Colonic mucosa (tissue), 4 donors: Measurements from ENCODE around the gene MATR3. TPM values are rescaled to one million over a fixed set of nuclear protein-coding genes. Genes with fewer than 3 reads are reported as not detected.

Experiments
- DNase-seq: peaks from one replicate; pipeline ENCODE4 v3.0.0-alpha.2; 2020
- H3K27ac ChIP-seq: fragments of 200-600 bp; one replicate; pipeline ENCODE4 v1.8.0; 2021
- H3K27me3 ChIP-seq: fragments of 200-600 bp; one replicate; pipeline ENCODE4 v1.8.0; 2021
- H3K36me3 ChIP-seq: fragments of 200-600 bp; one replicate; pipeline ENCODE4 v1.8.0; 2021
- H3K4me1 ChIP-seq: fragments of 200-600 bp; one replicate; pipeline ENCODE4 v1.8.0; 2021; ENCODE audit warnings: mild to moderate bottlenecking
- H3K4me3 ChIP-seq: fragments of 200-600 bp; one replicate; pipeline ENCODE4 v1.8.0; 2021
- H3K9ac ChIP-seq, 2 donors: one replicate each; pipeline ENCODE4 v1.7.0; 2013; ENCODE audit warnings: control low read depth in 2 of 2, low read depth in 2 of 2, low read length in 2 of 2
- H3K9me3 ChIP-seq: fragments of 200-600 bp; one replicate; pipeline ENCODE4 v1.8.0; 2021
- CTCF ChIP-seq: fragments of 200-600 bp; IDR thresholded peaks from one replicate; pipeline ENCODE4 v1.8.0; 2022; ENCODE audit warnings: antibody characterized with exemption, mild to moderate bottlenecking
- intact Hi-C: fragments of 100-400 bp; cut with DNase I; formaldehyde crosslinking; loops from one replicate; pipeline ENCODE4 v1.14.1; 2022
- total RNA-seq, 2 donors: library from RNA; stranded (reverse); fragmentation: NEBNext Ultra II Directional in 1 of 2; extraction: Animal tissue kit (Norgen Biotek cat#: 25700) in 1 of 2; gene quantifications; one replicate each; pipeline ENCODE4 v1.2.1, GENCODE V29; 2021
- donor health status: healthy.
- donor health status: DM: no; HTN: no; CAD: no.
- donor health status: DM: no; HTN: no; CAD: no.

Gene MATR3
- total RNA-seq, 2 donors from 2014 or later = 105 to 128 TPM

- peak overlapping the region; percentile 64 for H3K27ac ChIP-seq
- no peak for TF ChIP-seq CTCF
- H3K4me3 ChIP-seq = peak overlapping the region; percentile 33
- H3K9ac ChIP-seq = peak overlapping the region; percentile 44 to 97
- no peaks in the 10 kb centered on the region for H3K27me3 ChIP-seq
- intact Hi-C loops = no loop called here
- no peaks in the 10 kb centered on the region for H3K36me3 ChIP-seq
- H3K9me3 ChIP-seq = no peaks in the 10 kb centered on the region
- peaks cover 25% of the 10 kb centered on the region for H3K4me1 ChIP-seq
- DNase-seq = no peak
These were observed 20.3 kb upstream of the MATR3 start for GRCh38 chr5:139273322-139273571.

- peak overlapping the region; percentile 33 for H3K4me3 ChIP-seq
- peak; percentile 93 for DNase-seq
- intact Hi-C loops = no loop called here
- no peaks in the 10 kb centered on the region for H3K9me3 ChIP-seq
- H3K27ac ChIP-seq = peak overlapping the region; percentile 64
- H3K9ac ChIP-seq = peak overlapping the region; percentile 44 to 97
- peak; percentile 17 for TF ChIP-seq CTCF
- no peaks in the 10 kb centered on the region for H3K36me3 ChIP-seq
- H3K4me1 ChIP-seq = peaks cover 25% of the 10 kb centered on the region
- H3K27me3 ChIP-seq = no peaks in the 10 kb centered on the region
These were observed 19.8 kb upstream of the MATR3 start for GRCh38 chr5:139273572-139274289.

GRCh38 chr5:139275536-139275935 is 18.0 kb upstream of the MATR3 start:
- intact Hi-C loops = no loop called here
- peak overlapping the region; percentile 22 for H3K27ac ChIP-seq
- DNase-seq = no peak

GRCh38 chr5:139275956-139276355 is 17.6 kb upstream of the MATR3 start:
- no peaks in the 10 kb centered on the region for H3K27me3 ChIP-seq
- peak; percentile 57 for DNase-seq
- no peaks in the 10 kb centered on the region for H3K9me3 ChIP-seq
- H3K36me3 ChIP-seq = no peaks in the 10 kb centered on the region
- no peak for TF ChIP-seq CTCF
- H3K4me3 ChIP-seq = no peak overlapping the region
- peak overlapping the region in 1 of 2 donors; percentile 55 for H3K9ac ChIP-seq
- H3K27ac ChIP-seq = no peak overlapping the region
- intact Hi-C loops = no loop called here
- peaks cover 23% of the 10 kb centered on the region for H3K4me1 ChIP-seq

More at GRCh38 chr5:139275536-139275935, 18.0 kb upstream of the MATR3 start:
- TF ChIP-seq CTCF = no peak
- Histone ChIP-seq H3K9me3 (no peaks in the 10 kb centered on the region), H3K4me3 (no peak overlapping the region), H3K36me3 (no peaks in the 10 kb centered on the region), H3K9ac (peak overlapping the region in 1 of 2 donors; percentile 55), H3K27me3 (no peaks in the 10 kb centered on the region), H3K4me1 (peaks cover 25% of the 10 kb centered on the region)

GRCh38 chr5:139276426-139276825 is 17.1 kb upstream of the MATR3 start:
- H3K9ac ChIP-seq = peak overlapping the region in 1 of 2 donors; percentile 55
- no peaks in the 10 kb centered on the region for H3K27me3 ChIP-seq
- DNase-seq = no peak
- H3K4me1 ChIP-seq = peaks cover 19% of the 10 kb centered on the region
- H3K27ac ChIP-seq = no peak overlapping the region
- intact Hi-C loops = no loop called here
- no peaks in the 10 kb centered on the region for H3K36me3 ChIP-seq
- no peaks in the 10 kb centered on the region for H3K9me3 ChIP-seq
- H3K4me3 ChIP-seq = no peak overlapping the region
- TF ChIP-seq CTCF = no peak
